Esophagus mucosa (tissue), 1 donor: ENCODE results near the gene TRIM15. TPM values are rescaled to one million over a fixed set of nuclear protein-coding genes. Genes with fewer than 3 reads are reported as not detected.
A peak's percentile ranks its signal among the peaks of the same experiment; 100 is the strongest.
"Not testable (repeated sequence)": the region's sequence is repeated elsewhere in the genome, so short reads cannot be mapped to it uniquely, and the experiment has no call there.

ENCODE experiments used
- ATAC-seq: fragments of 200-7000 bp; cut with Tn5 transposase; one replicate; pipeline ENCODE4 v1.9.1; 2020
- total RNA-seq: library from RNA; stranded (reverse); gene quantifications from one replicate; pipeline ENCODE4 v1.2.4, GENCODE V29; 2023
- donor health status: DM: yes; HTN: yes; CAD: no.

TRIM15 gene
- not detected for total RNA-seq

DNA sequence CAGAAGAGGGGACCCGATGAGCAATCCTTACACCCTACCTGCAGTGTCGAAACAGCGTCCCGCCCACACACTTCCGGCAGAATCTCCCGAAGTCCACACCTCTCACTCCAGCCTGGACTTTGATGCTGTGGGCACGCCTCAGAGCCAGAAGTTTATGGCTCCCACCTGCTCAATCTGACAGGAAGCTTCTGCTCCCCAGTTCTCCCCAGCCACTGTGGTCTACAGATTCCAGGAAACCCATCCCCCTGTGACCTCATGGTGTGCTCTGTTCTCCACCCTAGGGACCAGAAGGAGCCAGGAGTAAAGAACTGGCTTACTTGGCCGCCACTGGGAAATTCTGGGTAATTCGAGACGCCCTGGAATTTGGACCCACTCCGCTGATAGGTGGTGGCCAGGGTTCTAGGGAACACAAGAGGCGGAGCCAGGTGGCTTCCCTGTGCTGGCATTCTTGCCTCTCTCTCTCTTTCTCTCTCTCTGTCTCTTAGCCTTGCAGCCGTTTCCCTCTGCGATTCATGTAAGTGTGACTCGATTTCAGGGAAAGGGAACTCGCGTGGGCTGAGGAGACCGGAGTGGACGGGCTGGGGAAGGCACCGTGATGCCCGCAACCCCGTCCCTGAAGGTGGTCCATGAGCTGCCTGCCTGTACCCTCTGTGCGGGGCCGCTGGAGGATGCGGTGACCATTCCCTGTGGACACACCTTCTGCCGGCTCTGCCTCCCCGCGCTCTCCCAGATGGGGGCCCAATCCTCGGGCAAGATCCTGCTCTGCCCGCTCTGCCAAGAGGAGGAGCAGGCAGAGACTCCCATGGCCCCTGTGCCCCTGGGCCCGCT lies at the start of gene TRIM15:
TSS of gene TRIM15 (plus strand) at position 457 of the 828 bp plus-strand sequence. CDS start at position 596, 139 bp downstream.
- peak; percentile 46 for ATAC-seq

DNA sequence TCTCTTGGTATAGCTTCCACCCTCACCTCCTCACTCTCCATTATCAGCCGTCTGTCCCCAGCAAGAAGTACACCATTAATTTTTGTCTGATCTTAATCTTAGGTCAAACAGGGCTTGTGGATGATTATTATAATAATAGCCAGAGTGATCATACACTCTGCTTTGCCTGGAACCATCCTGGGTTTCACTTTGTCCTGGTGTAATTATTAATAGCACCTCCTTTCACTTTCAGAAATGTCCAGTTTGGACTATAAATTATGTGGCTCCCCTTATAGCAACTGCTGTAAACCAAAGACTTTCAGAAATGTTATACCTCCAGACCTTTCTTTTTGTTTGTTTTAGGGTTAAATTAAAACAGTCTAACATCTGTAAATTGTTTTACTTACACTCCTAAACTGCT lies 49.5 kb upstream of the TRIM15 start:
- ATAC-seq, result no peak

DNA sequence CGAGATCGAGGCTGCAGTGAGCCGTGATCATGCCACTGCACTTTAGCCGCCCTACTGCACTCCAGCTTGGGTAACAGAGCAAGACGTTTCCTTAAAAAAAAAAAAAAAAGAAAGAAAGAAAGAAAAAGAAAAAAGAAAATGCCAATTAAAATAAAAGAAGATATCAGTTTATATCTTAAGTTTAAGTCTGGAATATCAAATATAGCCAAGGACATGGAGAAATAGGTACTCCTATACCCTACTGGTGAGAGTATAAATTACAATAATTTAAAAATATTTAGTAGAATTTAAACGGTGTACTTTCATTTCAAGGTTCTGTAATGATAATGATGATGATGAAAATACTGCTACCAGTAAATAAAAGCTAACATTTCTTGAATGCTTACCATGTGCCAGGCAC lies 46.6 kb upstream of the TRIM15 start:
- ATAC-seq, result no peak

DNA sequence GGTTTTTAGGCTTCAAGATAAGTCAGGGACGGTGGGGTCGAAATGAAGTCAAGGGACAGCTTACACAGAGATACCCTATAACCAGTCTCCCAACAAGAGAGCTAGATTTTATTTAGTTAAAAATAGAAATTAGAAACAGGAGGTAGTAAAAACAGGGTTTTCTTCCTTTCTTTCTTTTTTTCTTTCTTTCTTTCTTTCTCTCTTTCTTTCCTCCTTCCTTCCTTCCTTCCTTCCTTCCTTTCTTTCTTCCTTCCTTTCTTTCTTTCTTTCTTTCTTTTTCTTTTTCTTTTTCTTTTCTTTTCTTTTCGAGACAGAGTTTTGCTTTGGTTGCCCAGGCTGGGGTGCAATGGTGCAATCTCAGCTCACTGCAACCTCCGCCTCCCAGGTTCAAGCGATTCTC lies 44.7 kb upstream of the TRIM15 start:
- not testable (repeated sequence) for ATAC-seq

DNA sequence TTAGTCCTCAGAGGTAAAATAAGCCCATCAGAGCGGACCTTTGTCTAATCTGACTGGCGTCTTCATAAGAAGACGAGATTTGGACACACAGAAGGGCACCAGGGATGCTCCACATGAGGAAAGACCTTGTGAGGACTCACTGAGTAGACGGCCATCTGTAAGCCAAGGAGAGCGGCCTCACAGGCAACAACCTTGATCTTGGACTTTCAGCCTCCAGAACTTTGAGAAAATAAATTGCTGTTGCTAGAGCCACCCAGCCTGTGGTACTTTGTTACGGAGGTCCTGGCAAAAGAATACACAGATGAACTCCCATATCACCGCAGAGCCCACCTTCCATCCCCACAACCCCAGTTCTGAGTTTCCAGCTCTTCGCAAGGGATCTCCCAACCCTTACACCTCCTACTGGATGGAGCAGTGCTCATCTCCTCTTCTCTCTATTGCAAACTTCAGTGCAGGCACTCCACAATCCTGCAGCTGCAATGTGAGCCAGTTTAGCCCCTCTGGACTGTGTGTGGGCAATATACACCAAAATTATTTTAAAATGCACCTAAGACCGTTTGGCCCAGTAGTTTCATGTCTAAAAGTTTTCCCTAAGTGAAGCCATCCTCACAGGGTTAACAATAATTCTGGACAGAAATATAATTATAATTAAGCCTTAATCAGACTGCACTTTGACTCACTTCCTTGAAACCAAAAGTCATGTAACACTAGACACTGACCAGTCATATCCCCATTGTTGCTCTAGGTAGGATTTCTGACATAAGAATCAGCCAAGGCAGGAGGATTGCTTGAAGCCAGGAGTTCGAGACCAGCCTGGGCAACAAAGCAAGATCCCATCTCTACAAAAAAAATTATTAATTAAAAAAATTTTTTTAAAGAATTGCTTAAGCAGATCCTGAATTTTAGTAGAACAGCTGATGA lies 41.6 kb upstream of the TRIM15 start:
- no peak for ATAC-seq

DNA sequence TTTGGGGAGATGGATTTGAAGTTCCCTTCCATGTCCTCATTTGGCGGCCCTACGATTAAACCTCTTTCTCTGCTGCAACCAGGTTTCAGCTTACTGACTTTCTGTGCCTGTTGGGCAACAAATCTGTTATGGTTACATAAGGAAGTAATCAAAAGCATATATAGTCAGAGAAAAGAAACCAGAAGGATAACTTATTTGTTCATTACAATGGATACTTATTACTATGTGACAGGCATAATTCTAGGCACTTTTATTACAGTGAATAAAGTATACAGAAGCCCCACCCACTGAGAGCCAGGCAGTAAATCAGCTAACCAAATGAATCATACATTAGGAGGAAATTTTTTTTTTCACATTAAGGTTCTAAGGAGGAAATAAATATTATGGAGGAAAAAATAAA lies 40.8 kb upstream of the TRIM15 start:
- peak; percentile 88 for ATAC-seq

DNA sequence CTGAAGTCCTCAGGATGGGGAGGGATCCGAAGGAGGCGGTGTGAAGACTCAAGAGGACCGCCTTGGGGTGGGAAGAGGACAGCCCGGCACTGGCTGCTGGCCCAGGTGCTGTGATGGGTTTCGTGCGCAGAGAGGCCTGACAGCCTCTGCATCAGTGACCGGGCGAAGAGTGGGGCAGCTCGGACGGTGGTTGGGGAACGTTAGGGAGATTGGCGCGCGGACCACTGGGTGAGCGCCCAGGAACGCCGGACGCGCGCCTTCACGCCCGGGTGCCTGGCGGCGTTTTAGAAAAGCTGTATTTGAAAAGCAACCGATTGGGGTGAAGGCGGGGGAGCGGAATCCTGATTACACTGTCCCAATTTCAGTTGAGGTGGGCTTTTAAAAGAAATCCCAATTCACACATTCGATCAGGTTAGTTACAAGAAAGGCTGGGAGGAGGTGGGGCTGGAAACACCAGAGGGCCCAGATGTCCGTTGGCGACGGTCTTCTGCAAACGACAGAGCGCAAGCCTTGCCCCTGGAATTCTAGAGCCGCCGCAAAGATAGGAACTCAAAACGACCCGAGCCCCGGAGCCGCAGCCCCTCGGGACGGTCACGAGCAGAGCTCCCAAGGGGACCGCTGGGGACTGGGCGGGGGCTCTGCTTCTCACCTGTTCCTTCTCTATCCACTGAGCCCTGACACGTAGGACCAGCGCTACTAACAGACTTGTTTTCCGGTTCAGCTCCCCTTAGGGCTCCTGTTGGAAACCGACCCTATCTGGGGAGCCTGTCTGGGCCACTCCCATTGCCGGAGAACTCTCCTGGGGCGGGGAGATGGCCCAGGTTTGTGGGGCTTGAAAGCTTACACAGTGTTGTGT lies 35.9 kb upstream of the TRIM15 start:
- no peak for ATAC-seq

DNA sequence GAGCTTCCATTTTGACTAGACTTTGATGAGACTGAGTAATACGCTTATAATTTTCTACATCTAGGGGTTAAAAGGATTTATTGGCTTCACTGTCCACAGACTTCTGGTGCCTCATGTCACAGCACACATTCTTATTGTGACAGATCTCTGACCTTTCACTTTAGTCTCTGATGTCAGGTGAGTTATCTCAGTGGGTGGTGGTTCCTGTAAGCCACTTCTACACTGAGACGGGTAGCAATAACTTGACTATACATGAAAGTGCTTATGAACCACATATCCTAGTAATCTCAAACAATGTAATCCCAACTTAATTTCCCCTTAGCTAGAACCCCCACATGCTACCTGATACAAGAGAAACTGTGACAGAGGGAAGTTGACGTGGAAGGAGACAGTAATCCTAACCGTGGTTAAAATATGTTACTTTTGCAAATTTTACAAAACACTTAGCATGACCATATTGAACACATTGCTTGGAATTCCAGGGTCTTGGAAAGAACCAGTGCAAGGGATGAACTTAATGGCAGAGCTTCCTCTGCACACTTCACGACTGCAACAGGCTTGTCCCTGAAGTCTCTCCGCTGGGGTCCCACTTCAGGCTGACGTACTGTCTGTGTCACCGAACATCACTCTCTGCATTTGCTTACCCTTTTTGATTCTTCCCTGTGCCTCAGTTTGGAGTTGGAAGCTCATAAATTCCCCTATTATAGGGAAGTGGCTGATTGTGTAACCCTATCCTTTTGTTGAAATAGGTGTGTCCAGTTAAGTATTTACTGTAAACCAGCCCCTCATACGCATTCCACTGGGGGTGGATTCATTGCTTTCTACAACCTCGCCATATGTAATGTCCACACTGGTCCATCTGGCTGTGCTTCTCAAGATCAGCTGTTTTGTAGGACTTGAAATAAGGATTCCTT lies 33.8 kb upstream of the TRIM15 start:
- no peak for ATAC-seq

DNA sequence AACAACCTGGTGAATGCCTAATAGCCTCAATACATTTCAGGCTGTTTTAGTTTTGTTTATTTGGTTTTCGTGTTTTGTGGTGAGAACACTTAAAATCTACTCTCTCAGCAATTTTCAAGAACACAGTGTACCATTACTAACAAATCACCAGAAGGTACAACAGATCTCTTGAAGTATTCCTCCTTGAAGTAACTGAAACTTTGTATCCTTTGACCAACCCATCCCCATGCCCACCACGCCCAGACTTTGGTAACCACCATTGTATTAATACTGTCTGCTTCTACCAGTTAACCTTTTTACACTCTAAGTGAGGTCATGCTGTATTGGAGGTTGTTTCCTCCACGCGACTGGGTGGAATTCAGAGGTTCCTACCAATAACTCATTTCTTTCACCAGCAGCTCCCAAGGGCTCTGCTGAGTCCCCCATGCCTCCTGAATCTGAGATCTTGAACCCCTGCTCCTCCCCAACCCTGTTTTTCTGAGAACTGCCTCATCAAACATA lies 33.1 kb upstream of the TRIM15 start:
- no peak for ATAC-seq

DNA sequence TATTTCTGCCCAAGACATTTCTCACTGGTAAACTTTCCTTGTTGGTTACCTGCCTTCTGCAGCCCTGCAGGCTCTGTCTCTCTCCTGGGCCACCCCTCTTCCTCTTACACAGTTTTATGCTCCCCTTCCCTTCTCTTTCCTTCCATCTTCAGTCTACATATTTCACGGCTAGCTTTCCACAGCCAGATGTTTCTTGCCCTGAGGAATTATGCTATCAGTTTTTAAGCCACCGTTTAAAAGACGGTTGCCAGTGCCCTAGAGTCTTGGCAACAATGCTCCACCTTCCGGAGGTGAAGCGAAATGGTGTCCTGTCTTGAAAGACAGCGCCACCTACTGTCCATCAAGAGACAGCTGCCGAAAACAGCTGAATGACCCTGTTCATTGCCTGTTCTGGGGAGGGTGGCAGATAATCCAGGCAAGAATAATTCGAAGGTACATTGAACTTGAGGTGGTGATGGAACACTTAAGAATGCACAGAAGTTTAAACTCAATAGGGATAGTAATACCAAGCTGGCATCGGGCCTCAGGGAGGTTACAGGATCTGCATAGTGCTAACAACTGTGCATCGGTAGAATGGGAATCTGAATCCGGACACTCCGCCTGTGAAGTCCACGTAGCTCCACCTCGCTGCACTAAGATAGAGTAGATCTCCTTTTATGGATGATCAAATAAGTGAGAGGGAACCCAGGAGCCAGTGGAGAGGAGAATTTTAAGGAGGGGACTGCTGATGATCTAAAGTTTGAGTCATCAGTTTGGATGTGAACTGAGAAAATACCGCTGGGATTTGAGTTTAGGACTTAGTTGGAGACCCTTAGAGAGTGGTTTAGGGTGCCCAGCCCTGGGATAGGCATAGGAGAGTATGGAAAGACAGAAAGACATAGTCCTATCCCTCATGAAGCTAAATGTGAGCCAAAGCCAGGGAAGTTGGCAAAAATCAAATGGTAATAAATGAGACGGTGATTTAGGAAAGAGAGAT lies 32.2 kb upstream of the TRIM15 start:
- peak; percentile 86 for ATAC-seq

DNA sequence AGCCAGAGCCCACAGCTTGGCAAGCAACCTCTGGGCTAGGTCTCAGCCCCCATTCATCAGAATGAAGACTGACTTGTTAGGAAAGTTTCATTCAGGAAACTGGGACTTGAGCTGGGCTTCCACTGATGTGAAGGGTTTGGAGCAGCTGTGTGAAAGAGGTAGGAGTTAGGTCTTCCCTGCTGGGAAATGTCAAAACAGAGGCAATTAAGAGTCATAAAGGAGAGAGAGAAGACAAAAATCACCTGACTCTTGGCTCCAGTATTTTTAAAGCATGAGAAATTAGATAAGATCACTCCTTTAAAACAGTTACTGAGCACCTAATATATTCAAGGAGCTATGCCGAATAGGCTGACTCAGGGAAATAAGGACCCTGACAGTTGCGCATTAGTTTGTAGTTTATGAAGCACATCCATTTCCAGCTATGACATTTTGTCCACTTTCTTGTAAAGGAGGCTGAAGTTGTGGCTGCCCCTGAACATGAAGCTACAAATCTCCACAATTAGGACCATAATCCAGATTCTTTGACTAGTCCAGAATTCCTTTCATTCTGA lies 31.3 kb upstream of the TRIM15 start:
- no peak for ATAC-seq

DNA sequence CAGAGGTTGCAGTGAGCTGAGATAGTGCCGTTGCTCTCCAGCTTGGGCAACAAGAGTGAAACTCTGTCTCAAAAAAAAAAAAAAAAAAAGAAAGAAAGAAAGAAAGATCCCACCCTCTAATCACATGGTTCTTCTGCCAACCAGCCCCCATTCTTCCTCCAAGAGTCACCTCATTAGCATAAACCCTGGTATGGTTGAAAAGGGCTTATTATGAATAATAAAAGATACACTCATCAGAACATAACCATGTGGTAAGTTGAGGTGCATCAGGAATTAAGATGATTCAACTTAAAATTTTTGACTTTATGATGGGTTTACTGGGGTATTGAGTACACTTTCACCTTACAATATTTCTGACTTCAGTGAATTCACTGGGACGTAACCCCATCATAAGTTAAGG lies 28.2 kb upstream of the TRIM15 start:
- ATAC-seq, result no peak

DNA sequence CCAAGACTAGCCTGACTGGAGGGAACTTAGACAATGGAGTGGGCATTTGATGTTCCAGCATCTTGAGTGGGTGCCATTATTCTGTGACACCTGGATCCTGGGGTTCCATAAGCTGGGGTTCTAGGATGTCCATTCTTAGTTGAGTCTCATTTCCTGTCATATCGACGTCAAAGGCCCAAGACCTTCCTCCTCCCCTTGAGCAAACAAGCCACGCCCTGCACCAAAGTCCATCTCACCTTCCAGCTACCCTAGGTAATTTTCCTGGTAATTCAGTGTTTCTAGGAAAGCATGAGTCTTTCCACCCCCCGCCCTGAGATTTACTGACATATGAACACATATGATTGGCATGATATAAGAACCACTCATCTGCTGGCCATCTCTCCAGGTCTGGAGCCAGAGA lies 27.6 kb upstream of the TRIM15 start, which contains the start of gene TRIM40:
TSS of gene TRIM40 (plus strand) at position 384 of the 400 bp plus-strand sequence. CDS start 897 bp downstream, outside the sequence.
- no peak for ATAC-seq

DNA sequence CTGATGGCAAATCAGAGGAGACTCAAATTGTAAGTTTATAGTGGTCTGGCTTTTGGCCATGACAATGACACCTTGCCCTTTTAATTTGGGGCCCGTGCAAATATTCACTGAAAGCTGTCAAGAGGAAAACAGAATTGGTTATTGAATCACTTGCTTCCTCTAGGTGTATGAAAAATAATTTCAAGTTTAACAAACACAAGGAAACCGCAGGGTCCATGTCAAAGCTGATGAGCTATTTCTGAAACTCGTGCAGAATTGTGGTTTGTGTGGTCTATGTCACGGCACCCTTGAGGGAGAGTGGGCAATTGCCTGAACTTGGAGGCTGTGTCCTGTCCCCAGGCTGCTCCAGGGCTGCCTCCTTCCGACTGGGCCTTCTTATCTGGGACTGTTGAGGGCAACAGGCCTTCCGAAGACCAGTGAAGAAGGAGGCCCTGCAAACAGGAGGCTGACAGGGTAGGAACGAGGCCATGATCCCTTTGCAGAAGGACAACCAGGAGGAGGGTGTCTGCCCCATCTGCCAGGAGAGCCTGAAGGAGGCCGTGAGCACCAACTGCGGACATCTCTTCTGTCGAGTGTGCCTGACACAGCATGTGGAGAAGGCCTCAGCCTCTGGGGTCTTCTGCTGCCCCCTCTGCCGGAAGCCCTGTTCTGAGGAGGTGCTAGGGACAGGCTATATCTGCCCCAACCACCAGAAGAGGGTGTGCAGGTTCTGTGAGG lies 26.6 kb upstream of the TRIM15 start:
- ATAC-seq, result no peak

DNA sequence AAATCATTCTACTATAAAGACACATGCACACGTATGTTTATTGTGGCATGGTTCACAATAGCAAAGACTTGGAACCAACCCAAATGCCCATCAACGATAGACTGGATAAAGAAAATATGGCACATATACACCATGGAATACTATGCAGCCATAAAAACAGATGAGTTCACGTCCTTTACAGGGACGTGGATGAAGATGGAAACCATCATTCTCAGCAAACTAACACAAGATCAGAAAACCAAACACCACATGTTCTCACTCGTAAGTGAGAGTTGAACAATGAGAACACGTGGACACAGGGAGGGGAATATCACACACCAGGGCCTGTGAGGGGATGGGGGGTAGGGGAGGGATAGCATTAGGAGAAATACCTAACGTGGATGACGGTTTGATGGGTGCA lies 23.1 kb upstream of the TRIM15 start:
- not testable (repeated sequence) for ATAC-seq

DNA sequence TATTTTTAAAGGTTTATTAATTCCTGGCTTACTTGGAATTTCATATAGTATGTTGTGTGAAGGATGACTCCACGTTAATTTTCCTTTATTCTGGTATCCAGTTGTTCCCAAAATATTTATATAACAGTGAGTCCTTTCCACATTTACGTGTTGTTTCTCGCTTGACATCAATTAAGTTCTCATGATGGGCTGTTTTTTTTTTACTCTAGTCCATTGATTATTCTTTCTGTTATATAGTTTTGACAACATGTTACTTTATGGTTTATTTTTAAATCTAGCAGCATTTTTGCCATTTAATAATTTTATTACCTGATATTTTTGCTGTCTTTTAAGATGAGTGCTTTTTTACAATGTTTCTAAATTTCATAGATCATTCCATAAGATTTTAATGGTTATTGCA lies 20.7 kb upstream of the TRIM15 start:
- no peak for ATAC-seq

DNA sequence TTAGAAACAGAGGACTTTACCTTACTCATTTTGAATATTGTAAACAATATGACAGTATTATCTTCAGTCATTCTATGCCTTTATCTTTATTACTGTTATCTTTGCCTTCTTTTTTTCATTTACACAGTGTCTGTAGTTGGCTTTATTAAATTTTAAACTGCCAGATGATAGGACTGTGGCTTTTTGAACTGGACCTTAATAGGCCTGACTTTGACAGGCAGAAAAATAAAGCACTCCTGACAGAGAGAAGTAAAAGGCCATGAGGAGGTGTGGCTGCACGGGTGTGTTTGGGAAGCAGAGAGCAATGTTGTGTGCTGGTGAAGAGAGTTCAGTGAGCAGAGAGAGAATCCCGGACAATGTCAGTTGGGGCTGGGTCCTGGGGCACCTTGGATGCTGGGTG lies 19.6 kb upstream of the TRIM15 start:
- ATAC-seq, result no peak

DNA sequence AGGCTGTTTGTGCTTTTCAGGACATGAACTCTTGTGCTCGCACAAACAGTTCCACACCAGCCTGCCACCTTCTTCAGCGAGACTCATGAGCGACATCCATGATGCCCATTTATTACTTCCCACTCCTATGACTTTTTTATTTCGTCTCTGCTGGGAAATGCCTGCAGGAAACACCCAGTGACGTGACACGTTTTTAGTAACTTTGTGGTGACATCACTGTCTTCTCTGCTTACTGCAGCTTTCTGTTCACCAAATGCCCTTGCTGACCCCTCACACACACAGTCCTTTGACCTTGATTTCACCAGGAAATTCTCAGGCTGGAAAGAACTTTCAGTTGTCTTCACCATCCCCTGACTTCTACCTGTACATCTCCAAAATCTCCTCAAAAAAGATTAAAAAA lies 18.5 kb upstream of the TRIM15 start:
- no peak for ATAC-seq

DNA sequence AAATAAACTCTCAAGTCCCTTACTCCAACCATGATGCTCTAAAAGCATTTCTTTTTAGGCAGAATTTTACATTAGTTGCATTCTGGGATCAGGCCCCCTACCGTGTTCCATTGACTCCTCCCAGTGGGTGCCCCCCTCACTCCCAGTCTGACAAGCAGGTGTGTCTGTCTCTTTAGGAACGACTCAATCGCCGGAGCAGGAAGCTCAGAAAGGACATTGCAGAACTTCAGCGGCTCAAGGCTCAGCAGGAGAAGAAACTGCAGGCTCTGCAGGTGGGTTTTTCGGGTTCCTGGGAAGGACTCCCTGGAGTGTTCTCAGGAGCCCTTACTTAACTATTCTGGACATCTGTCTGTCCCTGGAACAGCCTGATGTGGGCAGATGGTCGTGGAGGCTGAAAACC lies 17.5 kb upstream of the TRIM15 start:
- ATAC-seq, result no peak
